GM19023 (cell line): Measurements from ENCODE around the gene C15orf62.

Source experiments
- ATAC-seq: cut with Tn5 transposase; IDR thresholded peaks from one replicate; pipeline ENCODE4 v1.9.1; 2021; ENCODE audit warnings: mild to moderate bottlenecking, moderate library complexity; ENCODE audit not compliant: unreplicated experiment

Gene C15orf62

GRCh38 chr15:40808861-40809450, 39.2 kb downstream of the C15orf62 start:
- ATAC-seq, result no peak

GRCh38 chr15:40812721-40813425, 43.1 kb downstream of the C15orf62 start:
- no peak for ATAC-seq

DNA sequence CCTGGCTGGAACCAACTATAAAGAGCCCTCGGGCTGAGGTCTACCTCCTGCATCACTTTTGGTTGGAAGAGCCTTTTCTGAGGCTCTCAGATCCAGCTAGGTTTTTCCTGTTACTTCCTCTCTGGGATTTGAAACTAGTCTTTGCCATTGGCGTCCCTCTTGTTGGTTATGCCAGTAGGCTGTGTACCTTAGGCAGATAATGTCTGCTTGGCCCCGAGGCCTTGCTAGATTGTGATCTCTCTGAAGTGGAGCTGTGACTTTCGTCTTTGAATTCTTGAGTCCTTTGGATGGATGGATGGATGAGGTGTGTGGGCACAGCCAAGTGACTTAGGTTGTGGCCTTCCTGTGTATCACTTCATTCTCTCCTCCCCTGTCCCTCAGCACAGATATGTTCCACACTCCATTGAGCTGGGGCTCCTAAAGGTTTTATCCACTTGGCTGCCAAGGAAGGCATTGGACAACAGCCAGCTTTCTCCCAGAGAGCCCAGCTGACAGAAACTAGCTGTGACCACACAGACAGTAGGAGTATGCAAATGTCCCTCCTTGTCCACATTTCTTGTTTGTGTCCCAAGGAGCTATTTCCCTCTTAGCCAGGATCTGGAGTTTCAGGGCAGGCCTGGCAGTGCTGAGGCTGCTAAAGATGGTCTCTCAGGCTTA, 45.4 kb downstream of the C15orf62 start:
- ATAC-seq, result no peak

DNA sequence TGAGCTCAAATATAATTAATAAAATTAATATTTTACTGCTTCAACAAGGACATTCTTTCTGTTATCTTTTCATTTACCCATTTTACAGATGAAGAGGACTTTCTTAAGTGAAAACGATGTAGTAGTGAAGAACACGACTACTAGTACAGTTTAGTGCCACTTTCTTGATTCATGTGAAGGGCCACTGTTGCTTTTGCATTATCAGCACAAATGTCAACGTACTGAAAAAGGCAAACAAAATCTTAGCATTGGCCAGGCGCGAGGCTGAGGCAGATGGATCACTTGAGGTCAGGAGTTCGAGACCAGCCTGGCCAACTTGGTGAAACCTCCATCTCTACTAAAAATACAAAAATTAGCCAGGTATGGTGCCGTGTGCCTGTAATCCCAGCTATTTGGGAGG, 49.3 kb downstream of the C15orf62 start:
- ATAC-seq, result no peak

DNA sequence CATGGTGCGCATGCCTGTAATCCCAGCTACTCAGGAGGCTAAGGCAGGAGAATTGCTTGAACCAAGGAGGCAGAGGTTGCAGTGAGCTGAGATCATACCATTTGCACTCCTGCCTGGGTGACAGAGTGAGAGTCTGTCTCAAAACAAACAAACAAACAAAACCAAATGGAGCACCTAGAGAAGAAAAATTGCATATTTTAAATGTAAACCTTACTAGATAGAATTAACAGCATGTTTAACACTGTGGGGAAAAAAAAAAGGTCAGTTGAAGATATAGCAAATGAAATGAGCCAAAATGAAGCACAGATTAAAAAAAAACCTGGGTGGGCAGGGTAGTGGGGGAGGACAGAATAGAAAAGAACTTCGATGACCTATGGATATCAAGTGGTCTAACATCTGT, 51.4 kb downstream of the C15orf62 start:
- ATAC-seq, result no peak
